ENCODE results near the gene NOL4L.

GRCh38 chr20:32505723-32506473 is 79.2 kb downstream of the NOL4L start:
- no peak for TF ChIP-seq TAF1 (IDR thresholded peaks at IDR 0.05; ENCODE audit: low read depth, low read length)
- TF ChIP-seq POLR2A (IDR thresholded peaks at IDR 0.05; ENCODE audit: low read depth, low read length): no peak
- no peak for TF ChIP-seq POLR2AphosphoS5 (IDR thresholded peaks at IDR 0.05; ENCODE audit: low read depth, low read length)
- no peak for TF ChIP-seq PAX5 (IDR thresholded peaks at IDR 0.05; ENCODE audit: insufficient read depth, low read length, severe bottlenecking)
- TF ChIP-seq SPI1 (IDR thresholded peaks at IDR 0.05; ENCODE audit: low read depth, low read length): no peak
- no peak for TF ChIP-seq POU2F2 (IDR thresholded peaks at IDR 0.05; ENCODE audit: low read depth, low read length)
